ENCODE measurements around the gene LRRC75A. TPM values are rescaled to one million over a fixed set of nuclear protein-coding genes. Genes with fewer than 3 reads are reported as not detected.

LRRC75A gene
- total RNA-seq, 2 donors from 2014 or later, result 2.6 to 3.4 TPM

GRCh38 chr17:16438557-16439302 is 53.3 kb downstream of the LRRC75A start:
- Mint-ChIP-seq H3K36me3 (ENCODE audit: insufficient read depth in 2 of 2) (peaks cover 24 to 37% of the 10 kb centered on the region in 2 donors), H3K27me3 (ENCODE audit: low read depth) (no peaks in the 10 kb centered on the region), H3K9me3 (no peaks in the 10 kb centered on the region), H3K4me3 (peak overlapping the region; percentile 99), H3K4me1 (ENCODE audit: low read depth) (peaks cover 66% of the 10 kb centered on the region), H3K27ac (peak overlapping the region; percentile 99)
- ATAC-seq (replicated peaks in 1 of 2) (peak; percentile 88 to 92), DNase-seq (peak; percentile 94 to 95)

- Mint-ChIP-seq H3K27ac (peak overlapping the region; percentile 99), H3K36me3 (ENCODE audit: insufficient read depth in 2 of 2) (peaks cover 24 to 37% of the 10 kb centered on the region in 2 donors), H3K27me3 (ENCODE audit: low read depth) (no peaks in the 10 kb centered on the region), H3K4me3 (peak overlapping the region; percentile 99), H3K9me3 (no peaks in the 10 kb centered on the region), H3K4me1 (ENCODE audit: low read depth) (peaks cover 60% of the 10 kb centered on the region)
- no peak for ATAC-seq (replicated peaks in 1 of 2)
- DNase-seq, result no peak
These were observed 53.8 kb downstream of the LRRC75A start for GRCh38 chr17:16438173-16438556.

GRCh38 chr17:16437083-16437482 is 54.9 kb downstream of the LRRC75A start:
- H3K27me3 Mint-ChIP-seq (ENCODE audit: low read depth), result no peaks in the 10 kb centered on the region
- H3K4me1 Mint-ChIP-seq (ENCODE audit: low read depth), result peaks cover 49% of the 10 kb centered on the region
- H3K36me3 Mint-ChIP-seq (ENCODE audit: insufficient read depth in 2 of 2), result peaks cover 19 to 30% of the 10 kb centered on the region in 2 donors
- no peak for ATAC-seq (replicated peaks in 1 of 2)
- H3K4me3 Mint-ChIP-seq, result no peak overlapping the region
- H3K27ac Mint-ChIP-seq, result peak overlapping the region; percentile 20
- H3K9me3 Mint-ChIP-seq, result no peaks in the 10 kb centered on the region
- no peak for DNase-seq

GRCh38 chr17:16435925-16436886 is 55.8 kb downstream of the LRRC75A start:
- H3K27ac Mint-ChIP-seq, result no peak overlapping the region
- H3K9me3 Mint-ChIP-seq, result no peaks in the 10 kb centered on the region
- peaks cover 16 to 22% of the 10 kb centered on the region in 2 donors for H3K36me3 Mint-ChIP-seq (ENCODE audit: insufficient read depth in 2 of 2)
- no peak overlapping the region for H3K4me3 Mint-ChIP-seq
- peaks cover 41% of the 10 kb centered on the region for H3K4me1 Mint-ChIP-seq (ENCODE audit: low read depth)
- ATAC-seq (replicated peaks in 1 of 2) (no peak), DNase-seq (no peak)
- no peaks in the 10 kb centered on the region for H3K27me3 Mint-ChIP-seq (ENCODE audit: low read depth)

- Mint-ChIP-seq H3K27ac (no peak overlapping the region), H3K4me3 (no peak overlapping the region)
- no peak for DNase-seq
These were observed 57.3 kb downstream of the LRRC75A start for GRCh38 chr17:16434662-16435061.

GRCh38 chr17:16433514-16433913 is 58.5 kb downstream of the LRRC75A start:
- DNase-seq, result no peak
- no peak for ATAC-seq (replicated peaks in 1 of 2)
- Mint-ChIP-seq H3K4me3 (no peak overlapping the region), H3K27ac (no peak overlapping the region), H3K36me3 (ENCODE audit: insufficient read depth in 2 of 2) (peaks cover 2 to 4% of the 10 kb centered on the region in 2 donors), H3K4me1 (ENCODE audit: low read depth) (peaks cover 27% of the 10 kb centered on the region), H3K9me3 (no peaks in the 10 kb centered on the region), H3K27me3 (ENCODE audit: low read depth) (no peaks in the 10 kb centered on the region)

More at GRCh38 chr17:16434662-16435061, 57.3 kb downstream of the LRRC75A start:
- Mint-ChIP-seq H3K36me3 (ENCODE audit: insufficient read depth in 2 of 2) (peaks cover 7 to 12% of the 10 kb centered on the region in 2 donors), H3K9me3 (no peaks in the 10 kb centered on the region), H3K4me1 (ENCODE audit: low read depth) (peaks cover 26% of the 10 kb centered on the region), H3K27me3 (ENCODE audit: low read depth) (no peaks in the 10 kb centered on the region)
- no peak for ATAC-seq (replicated peaks in 1 of 2)

GRCh38 chr17:16432017-16432416 is 60.0 kb downstream of the LRRC75A start:
- peaks cover 2 to 4% of the 10 kb centered on the region in 2 donors for H3K36me3 Mint-ChIP-seq (ENCODE audit: insufficient read depth in 2 of 2)
- no peak overlapping the region for H3K4me3 Mint-ChIP-seq
- no peaks in the 10 kb centered on the region for H3K27me3 Mint-ChIP-seq (ENCODE audit: low read depth)
- peaks cover 14% of the 10 kb centered on the region for H3K4me1 Mint-ChIP-seq (ENCODE audit: low read depth)
- no peak for ATAC-seq (replicated peaks in 1 of 2)
- no peak overlapping the region for H3K27ac Mint-ChIP-seq
- no peak for DNase-seq
- H3K9me3 Mint-ChIP-seq, result no peaks in the 10 kb centered on the region

- Mint-ChIP-seq H3K9me3 (no peaks in the 10 kb centered on the region), H3K27me3 (ENCODE audit: low read depth) (no peaks in the 10 kb centered on the region), H3K27ac (no peak overlapping the region), H3K4me1 (ENCODE audit: low read depth) (peaks cover 6% of the 10 kb centered on the region), H3K4me3 (no peak overlapping the region), H3K36me3 (ENCODE audit: insufficient read depth in 2 of 2) (peaks cover 2 to 4% of the 10 kb centered on the region in 2 donors)
- no peak for ATAC-seq (replicated peaks in 1 of 2)
- DNase-seq, result no peak
These were observed 61.3 kb downstream of the LRRC75A start for GRCh38 chr17:16430650-16431049.

GRCh38 chr17:16429083-16429482 is 62.9 kb downstream of the LRRC75A start:
- Mint-ChIP-seq H3K4me3 (no peak overlapping the region), H3K27me3 (ENCODE audit: low read depth) (no peaks in the 10 kb centered on the region), H3K9me3 (no peaks in the 10 kb centered on the region), H3K4me1 (ENCODE audit: low read depth) (peaks cover 6% of the 10 kb centered on the region), H3K36me3 (ENCODE audit: insufficient read depth in 2 of 2) (peaks cover 2 to 4% of the 10 kb centered on the region in 2 donors), H3K27ac (no peak overlapping the region)
- DNase-seq, result no peak
- no peak for ATAC-seq (replicated peaks in 1 of 2)

GRCh38 chr17:16428098-16428882 is 63.7 kb downstream of the LRRC75A start:
- no peaks in the 10 kb centered on the region for H3K27me3 Mint-ChIP-seq (ENCODE audit: low read depth)
- no peaks in the 10 kb centered on the region for H3K9me3 Mint-ChIP-seq
- ATAC-seq (replicated peaks in 1 of 2) (peak; percentile 75 to 83), DNase-seq (peak; percentile 54 to 65)
- H3K27ac Mint-ChIP-seq, result peak overlapping the region; percentile 28
- H3K36me3 Mint-ChIP-seq (ENCODE audit: insufficient read depth in 2 of 2), result peaks cover 2 to 4% of the 10 kb centered on the region in 2 donors
- H3K4me1 Mint-ChIP-seq (ENCODE audit: low read depth), result peaks cover 6% of the 10 kb centered on the region
- H3K4me3 Mint-ChIP-seq, result no peak overlapping the region

- H3K27ac Mint-ChIP-seq, result no peak overlapping the region
- H3K9me3 Mint-ChIP-seq, result no peaks in the 10 kb centered on the region
- ATAC-seq (replicated peaks in 1 of 2) (no peak), DNase-seq (no peak)
- no peaks in the 10 kb centered on the region for H3K27me3 Mint-ChIP-seq (ENCODE audit: low read depth)
- peaks cover 6% of the 10 kb centered on the region for H3K4me1 Mint-ChIP-seq (ENCODE audit: low read depth)
- peaks cover 0 to 4% of the 10 kb centered on the region in 2 donors for H3K36me3 Mint-ChIP-seq (ENCODE audit: insufficient read depth in 2 of 2)
- H3K4me3 Mint-ChIP-seq, result no peak overlapping the region
These were observed 65.0 kb downstream of the LRRC75A start for GRCh38 chr17:16427020-16427419.

GRCh38 chr17:16425698-16426659 is 66.0 kb downstream of the LRRC75A start:
- Mint-ChIP-seq H3K27ac (no peak overlapping the region), H3K27me3 (ENCODE audit: low read depth) (no peaks in the 10 kb centered on the region), H3K4me1 (ENCODE audit: low read depth) (peaks cover 10% of the 10 kb centered on the region), H3K36me3 (ENCODE audit: insufficient read depth in 2 of 2) (peaks cover 0 to 8% of the 10 kb centered on the region in 2 donors), H3K4me3 (no peak overlapping the region), H3K9me3 (no peaks in the 10 kb centered on the region)
- ATAC-seq (replicated peaks in 1 of 2), result no peak
- DNase-seq, result no peak
